ENCODE results near the gene CAPZB. TPM values are rescaled to one million over a fixed set of nuclear protein-coding genes. Genes with fewer than 3 reads are reported as not detected.

The CAPZB gene
- total and polyA plus RNA-seq, 11 donors = 77.8 to 348 (median 237) TPM

DNA sequence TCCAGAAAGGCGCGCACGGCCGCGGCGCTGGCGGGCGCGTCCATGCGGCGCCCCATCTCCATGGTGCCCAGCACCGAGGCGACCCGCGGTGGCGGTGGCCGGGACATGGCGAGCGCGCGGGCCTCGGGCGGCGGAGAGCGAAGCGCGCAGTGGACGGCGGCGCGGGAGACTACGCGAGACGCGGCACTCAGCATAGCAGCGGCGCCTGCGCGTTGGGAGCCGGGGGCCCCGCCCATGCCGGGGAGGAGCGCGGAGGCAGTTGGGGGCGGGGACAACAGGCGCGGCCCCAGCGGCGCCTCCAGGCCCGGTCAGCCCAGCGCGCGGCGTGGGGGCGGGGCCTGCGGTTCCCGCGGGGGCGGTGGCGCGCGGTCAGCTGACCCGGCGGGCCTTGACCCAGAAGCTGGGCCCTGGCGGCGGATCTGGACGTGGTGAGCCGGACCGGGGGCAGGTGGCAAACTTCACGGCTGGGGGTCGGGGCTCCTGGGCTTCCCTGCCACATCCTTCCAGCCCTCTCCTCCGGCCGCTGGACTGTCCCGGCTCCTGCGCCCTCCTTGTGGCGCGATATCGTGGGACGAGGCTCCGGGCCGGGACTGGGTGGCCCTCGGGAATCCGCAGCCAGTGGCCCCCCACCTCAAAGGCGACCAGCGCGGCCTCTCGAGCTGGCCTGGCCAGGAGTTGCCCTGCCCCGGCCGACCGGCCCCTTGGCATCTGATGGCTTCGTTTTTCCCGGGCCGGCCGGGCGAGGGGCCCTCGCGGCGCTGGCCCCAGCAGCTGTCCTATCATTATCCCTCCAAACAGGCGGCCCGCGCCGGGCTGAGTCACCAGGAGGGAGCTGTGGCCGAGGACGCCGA, 173.2 kb downstream of the CAPZB start, which contains the start of the genes AKR7A2 and SLC66A1:
Gene AKR7A2 (minus strand): TSS at position 214 of the 851 bp plus-strand sequence. CDS start 20 bp downstream, at position 194.
Gene SLC66A1 (plus strand): TSS at position 396 of the 851 bp plus-strand sequence. CDS start 5,352 bp downstream, outside the sequence.
- ATAC-seq = peak; percentile 95 to 97 (median 96)
- Histone ChIP-seq H3K27ac (peak within 1 kb of the TSS; percentile 56 to 95 (median 92)), H3K4me3 (peak within 1 kb of the TSS; percentile 59 to 97 (median 90)), H3K4me1 (peaks cover 0 to 35% (median 20%) of the 10 kb centered on the region in 12 donors), H3K27me3 (no peaks in the 10 kb centered on the region), H3K9me3 (no peaks in the 10 kb centered on the region), H3K36me3 (peaks cover 0 to 17% (median 13%) of the 10 kb centered on the region in 9 donors)
- peak in 1 of 2 donors; percentile 79 for TF ChIP-seq POLR2A (IDR thresholded peaks at IDR 0.05)
- TF ChIP-seq, protein P1, sequence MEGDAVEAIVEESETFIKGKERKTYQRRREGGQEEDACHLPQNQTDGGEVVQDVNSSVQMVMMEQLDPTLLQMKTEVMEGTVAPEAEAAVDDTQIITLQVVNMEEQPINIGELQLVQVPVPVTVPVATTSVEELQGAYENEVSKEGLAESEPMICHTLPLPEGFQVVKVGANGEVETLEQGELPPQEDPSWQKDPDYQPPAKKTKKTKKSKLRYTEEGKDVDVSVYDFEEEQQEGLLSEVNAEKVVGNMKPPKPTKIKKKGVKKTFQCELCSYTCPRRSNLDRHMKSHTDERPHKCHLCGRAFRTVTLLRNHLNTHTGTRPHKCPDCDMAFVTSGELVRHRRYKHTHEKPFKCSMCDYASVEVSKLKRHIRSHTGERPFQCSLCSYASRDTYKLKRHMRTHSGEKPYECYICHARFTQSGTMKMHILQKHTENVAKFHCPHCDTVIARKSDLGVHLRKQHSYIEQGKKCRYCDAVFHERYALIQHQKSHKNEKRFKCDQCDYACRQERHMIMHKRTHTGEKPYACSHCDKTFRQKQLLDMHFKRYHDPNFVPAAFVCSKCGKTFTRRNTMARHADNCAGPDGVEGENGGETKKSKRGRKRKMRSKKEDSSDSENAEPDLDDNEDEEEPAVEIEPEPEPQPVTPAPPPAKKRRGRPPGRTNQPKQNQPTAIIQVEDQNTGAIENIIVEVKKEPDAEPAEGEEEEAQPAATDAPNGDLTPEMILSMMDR (IDR thresholded peaks at IDR 0.05) = peak in 4 of 12 donors; percentile 3 to 21 (median 13)
- intact Hi-C loops (cut with DNase I) = loop anchor here in 1 of 10 donors (10.0 kb wide), 1 partner anchor 407 kb away; the partner anchor contains the start of gene ALDH4A1
- DNase-seq = peak; percentile 92 to 97 (median 95)
- WGBS, 4 donors = 0 to 1% (median 0%) methylated on average over 31 to 105 of the region's 105 CpGs

DNA sequence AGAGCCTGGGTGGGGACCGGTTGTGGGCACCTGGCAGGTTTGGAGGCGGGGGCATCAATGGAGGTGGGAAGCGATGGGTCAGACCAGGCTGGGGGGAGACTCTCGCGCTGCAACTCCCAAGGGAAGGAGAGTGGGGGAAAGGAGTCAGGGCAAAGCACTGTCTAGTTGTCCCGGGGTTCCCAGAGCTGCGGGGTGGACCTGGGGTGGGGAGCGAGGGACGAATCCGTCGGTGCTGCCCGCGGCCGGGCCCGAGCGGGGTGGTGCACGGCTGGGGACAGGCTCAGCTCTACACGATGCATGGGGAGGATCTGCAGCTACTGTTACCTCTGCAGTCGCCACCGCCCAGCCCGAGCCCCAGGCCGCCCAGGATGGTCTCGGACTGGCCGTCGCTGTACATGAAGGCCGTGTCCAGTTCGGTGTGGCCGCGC, 173.8 kb downstream of the CAPZB start:
- Histone ChIP-seq H3K36me3 (peaks cover 0 to 23% (median 20%) of the 10 kb centered on the region in 9 donors), H3K4me1 (peaks cover 0 to 35% (median 20%) of the 10 kb centered on the region in 12 donors), H3K27ac (peak overlapping the region; percentile 21 to 95 (median 90)), H3K9me3 (no peaks in the 10 kb centered on the region), H3K27me3 (no peaks in the 10 kb centered on the region), H3K4me3 (peak overlapping the region; percentile 59 to 97 (median 90))
- intact Hi-C loops (cut with DNase I) = loop anchor here in 1 of 10 donors (10.0 kb wide), 1 partner anchor 407 kb away; the partner anchor contains the start of gene ALDH4A1
- peak in 2 of 4 donors; percentile 1 to 8 for ATAC-seq
- 1 to 3% (median 2%) methylated on average over 22 to 29 of the region's 29 CpGs for WGBS, 4 donors
- DNase-seq = peak in 3 of 5 donors; percentile 42 to 70 (median 47)
- TF ChIP-seq POLR2A (IDR thresholded peaks at IDR 0.05) = no peak
- TF ChIP-seq, protein P1 (IDR thresholded peaks at IDR 0.05) = no peak

DNA sequence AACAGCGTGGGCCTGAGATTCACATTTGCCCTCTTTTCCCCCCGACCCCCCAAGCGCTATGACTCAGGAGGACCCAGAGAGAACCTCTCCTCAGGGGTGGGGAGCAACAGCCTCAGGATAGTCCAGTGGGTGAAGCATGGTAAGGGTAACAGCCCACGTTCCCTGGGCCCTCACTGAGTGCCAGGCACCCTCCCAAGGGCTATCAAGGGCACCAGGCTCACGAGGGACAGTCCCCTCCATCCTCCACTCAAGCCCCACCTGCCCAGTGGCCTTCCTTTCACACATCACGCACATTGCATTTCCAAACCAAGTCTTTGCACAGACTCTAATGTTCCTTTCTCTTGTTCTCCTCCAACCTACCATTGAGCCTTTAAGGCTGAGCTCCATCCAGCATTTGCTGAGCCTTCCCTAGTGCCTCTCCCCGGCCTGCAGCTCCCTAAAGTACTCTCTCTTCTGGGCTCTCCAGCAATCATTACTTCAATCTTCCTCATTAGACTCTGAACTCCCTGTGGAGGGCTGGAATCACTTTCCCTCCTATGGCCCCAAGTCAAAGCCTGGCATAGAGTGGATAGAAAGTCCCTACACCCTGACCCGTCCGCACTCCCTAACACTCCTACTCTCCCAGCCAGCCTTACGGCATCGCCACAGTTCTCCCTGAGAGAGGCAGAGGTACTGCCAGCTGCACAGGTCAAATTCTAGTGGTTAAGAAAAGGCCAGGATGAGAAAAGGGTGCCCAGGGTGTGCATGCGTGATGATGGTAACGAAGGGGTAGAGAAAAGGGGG, 174.4 kb downstream of the CAPZB start:
- Histone ChIP-seq H3K27me3 (no peaks in the 10 kb centered on the region), H3K36me3 (peaks cover 0 to 29% (median 24%) of the 10 kb centered on the region in 9 donors), H3K27ac (peak overlapping the region in 3 of 12 donors; percentile 88 to 93 (median 89)), H3K9me3 (no peaks in the 10 kb centered on the region), H3K4me3 (peak overlapping the region; percentile 59 to 97 (median 90)), H3K4me1 (peaks cover 0 to 33% (median 20%) of the 10 kb centered on the region in 12 donors)
- no peak for TF ChIP-seq POLR2A (IDR thresholded peaks at IDR 0.05)
- intact Hi-C loops (cut with DNase I) = loop anchor here in 1 of 10 donors (10.0 kb wide), 1 partner anchor 406 kb away; the partner anchor contains the start of gene ALDH4A1
- WGBS, 4 donors = 47 to 50% (median 47%) methylated on average over 13 of the region's 13 CpGs
- DNase-seq (peak in 1 of 5 donors; percentile 54), ATAC-seq (no peak)

DNA sequence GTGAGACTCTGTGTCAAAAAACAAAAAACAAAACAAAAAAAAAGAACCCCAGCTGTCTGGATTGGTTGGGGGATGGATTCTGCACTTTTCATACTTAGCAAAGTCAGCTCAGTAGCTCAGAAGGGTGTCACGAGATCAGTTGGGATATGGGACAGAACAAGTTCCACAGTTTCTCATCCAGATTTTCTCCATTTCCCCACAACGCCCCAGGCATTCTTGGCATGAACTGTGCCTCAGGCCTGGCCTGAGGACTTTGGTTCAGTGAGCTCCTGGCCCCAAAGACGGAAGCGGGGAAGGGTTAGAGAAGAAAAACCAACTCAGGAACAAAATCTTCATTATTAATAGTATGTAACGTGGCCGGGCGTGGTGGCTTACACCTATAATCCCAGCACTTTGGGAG, 175.3 kb downstream of the CAPZB start:
- ATAC-seq (no peak), DNase-seq (no peak)
- Histone ChIP-seq H3K4me1 (peaks cover 0 to 26% (median 20%) of the 10 kb centered on the region in 12 donors), H3K4me3 (no peak overlapping the region), H3K36me3 (peaks cover 0 to 38% (median 32%) of the 10 kb centered on the region in 9 donors), H3K27me3 (no peaks in the 10 kb centered on the region), H3K27ac (no peak overlapping the region), H3K9me3 (no peaks in the 10 kb centered on the region)
- no peak for TF ChIP-seq POLR2A (IDR thresholded peaks at IDR 0.05)
- TF ChIP-seq, protein P1 (IDR thresholded peaks at IDR 0.05) = no peak
- WGBS, 4 donors = 84 to 95% (median 91%) methylated on average over 7 of the region's 7 CpGs
- intact Hi-C loops (cut with DNase I) = loop anchor here in 1 of 10 donors (10.0 kb wide), 1 partner anchor 405 kb away; the partner anchor contains the start of gene ALDH4A1
